GM15510 (cell line): Measurements from ENCODE around the gene PVR.

ENCODE experiments used
- POLR2A ChIP-seq: IDR thresholded peaks from 3 replicates; pipeline ENCODE4 v1.6.1; 2011; ENCODE audit warnings: borderline replicate concordance; ENCODE audit not compliant: insufficient read length; ENCODE audit errors: extremely low read depth

Gene PVR

GRCh38 chr19:44643605-44644401 lies at the start of gene PVR:
PVR (plus strand) TSS chr19:44643910; CDS start chr19:44644097, 187 bp downstream.
- no peak for TF ChIP-seq POLR2A

GRCh38 chr19:44596428-44597130 lies 47.1 kb upstream of the PVR start:
- no peak for TF ChIP-seq POLR2A

- no peak for TF ChIP-seq POLR2A
These were observed 46.6 kb upstream of the PVR start for GRCh38 chr19:44597131-44597491.

- no peak for TF ChIP-seq POLR2A
These were observed 45.4 kb upstream of the PVR start for GRCh38 chr19:44598355-44598754.

- TF ChIP-seq POLR2A = no peak
These were observed 44.8 kb upstream of the PVR start for GRCh38 chr19:44598880-44599279.

- no peak for TF ChIP-seq POLR2A
These were observed 43.2 kb upstream of the PVR start for GRCh38 chr19:44600466-44600865.

GRCh38 chr19:44602081-44602480 lies 41.6 kb upstream of the PVR start:
- no peak for TF ChIP-seq POLR2A

- TF ChIP-seq POLR2A = no peak
These were observed 40.3 kb upstream of the PVR start for GRCh38 chr19:44603201-44603945.

GRCh38 chr19:44604241-44604640 lies 39.5 kb upstream of the PVR start:
- no peak for TF ChIP-seq POLR2A

- no peak for TF ChIP-seq POLR2A
These were observed 38.2 kb upstream of the PVR start for GRCh38 chr19:44605547-44605946.

- TF ChIP-seq POLR2A = no peak
These were observed 36.7 kb upstream of the PVR start for GRCh38 chr19:44607049-44607448.

GRCh38 chr19:44607917-44608316 lies 35.8 kb upstream of the PVR start:
- TF ChIP-seq POLR2A = no peak

- no peak for TF ChIP-seq POLR2A
These were observed 35.3 kb upstream of the PVR start for GRCh38 chr19:44608391-44608821.

- no peak for TF ChIP-seq POLR2A
These were observed 34.5 kb upstream of the PVR start for GRCh38 chr19:44609219-44609618.

- TF ChIP-seq POLR2A = no peak
These were observed 31.9 kb upstream of the PVR start for GRCh38 chr19:44611812-44612295.

- TF ChIP-seq POLR2A = no peak
These were observed 30.2 kb upstream of the PVR start, which contains the start of gene IGSF23 for GRCh38 chr19:44613295-44614178. IGSF23 (plus strand) TSS chr19:44613563; CDS start chr19:44613646, 83 bp downstream.
